ENCODE results near the gene RAB9A. TPM values are rescaled to one million over a fixed set of nuclear protein-coding genes. Genes with fewer than 3 reads are reported as not detected.

The RAB9A gene
- total and polyA plus RNA-seq, 4 donors: 9.0 to 22.9 (median 12.0) TPM

DNA sequence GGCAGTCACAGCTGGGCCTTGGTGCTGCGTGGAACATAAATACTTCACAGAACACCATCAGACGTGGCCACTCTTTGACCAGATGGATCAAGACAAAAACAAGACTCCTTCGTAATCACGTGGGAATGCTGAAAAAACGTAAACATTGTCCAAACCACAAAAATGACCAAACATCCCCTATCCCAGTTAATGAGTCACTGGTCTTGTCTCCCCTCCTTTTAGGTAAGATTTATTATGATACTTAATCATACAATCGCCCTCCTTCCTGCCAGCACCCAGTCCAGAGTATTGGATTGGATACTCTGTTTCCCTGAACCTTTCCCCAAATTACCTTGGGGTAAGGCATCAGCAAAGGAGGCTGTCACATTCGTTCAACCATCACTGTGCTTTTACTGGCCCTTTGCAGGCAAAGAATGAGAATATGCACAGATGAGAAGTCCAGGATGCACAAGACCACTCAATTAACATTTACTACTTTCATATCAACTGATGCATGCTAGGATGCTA lies 36.6 kb upstream of the RAB9A start:
- no peak for DNase-seq (ENCODE audit: low spot score)
- Histone ChIP-seq H3K4me3 (ENCODE audit: low read depth in 1 of 3, low read length in 3 of 3) (peak overlapping the region; percentile 50 to 65 (median 62)), H3K4me1 (ENCODE audit: control insufficient read depth in 4 of 4, insufficient read depth in 4 of 4, low read length in 3 of 4) (peaks cover 0 to 23% (median 18%) of the 10 kb centered on the region in 4 donors), H3K9ac (ENCODE audit: low read depth in 1 of 2, low read length in 2 of 2) (peak overlapping the region in 1 of 2 donors; percentile 71), H3K36me3 (ENCODE audit: control insufficient read depth in 4 of 4, insufficient read depth in 3 of 4, low read depth in 1 of 4, low read length in 3 of 4) (peaks cover 0 to 6% (median 0%) of the 10 kb centered on the region in 4 donors), H3K27ac (ENCODE audit: low read depth in 1 of 2, low read length in 2 of 2) (peak overlapping the region; percentile 76 to 87), H3K9me3 (ENCODE audit: control insufficient read depth in 4 of 4, low read length in 3 of 4) (no peaks in the 10 kb centered on the region), H3K27me3 (ENCODE audit: control insufficient read depth in 4 of 4, insufficient read depth in 4 of 4, low read length in 3 of 4) (no peaks in the 10 kb centered on the region)
- 54% methylated on average over 7 of the region's 7 CpGs for WGBS
- TF ChIP-seq JUND (IDR thresholded peaks at IDR 0.05) (no peak), NR2F2 (IDR thresholded peaks at IDR 0.05) (no peak), FOXA2 (IDR thresholded peaks at IDR 0.05) (no peak), GABPA (IDR thresholded peaks at IDR 0.05 in 1 of 2, conservative IDR thresholded peaks at IDR 0.05 in 1 of 2) (no peak)
- TF ChIP-seq, protein P1, sequence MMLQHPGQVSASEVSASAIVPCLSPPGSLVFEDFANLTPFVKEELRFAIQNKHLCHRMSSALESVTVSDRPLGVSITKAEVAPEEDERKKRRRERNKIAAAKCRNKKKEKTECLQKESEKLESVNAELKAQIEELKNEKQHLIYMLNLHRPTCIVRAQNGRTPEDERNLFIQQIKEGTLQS (IDR thresholded peaks at IDR 0.05): no peak

GRCh38 chrX:13652850-13653693 lies 35.9 kb upstream of the RAB9A start, which contains the start of gene TCEANC:
TCEANC (plus strand) TSS chrX:13653141; CDS start chrX:13662509, 9,368 bp downstream.
- peak within 1 kb of the TSS; percentile 21 to 71 for H3K9ac ChIP-seq (ENCODE audit: low read depth in 1 of 2, low read length in 2 of 2)
- H3K4me3 ChIP-seq (ENCODE audit: low read depth in 1 of 3, low read length in 3 of 3): peak within 1 kb of the TSS; percentile 71 to 91 (median 86)
- H3K36me3 ChIP-seq (ENCODE audit: control insufficient read depth in 4 of 4, insufficient read depth in 3 of 4, low read depth in 1 of 4, low read length in 3 of 4): peaks cover 0 to 6% (median under 1%) of the 10 kb centered on the region in 4 donors
- H3K27me3 ChIP-seq (ENCODE audit: control insufficient read depth in 4 of 4, insufficient read depth in 4 of 4, low read length in 3 of 4): no peaks in the 10 kb centered on the region
- no peaks in the 10 kb centered on the region for H3K9me3 ChIP-seq (ENCODE audit: control insufficient read depth in 4 of 4, low read length in 3 of 4)
- H3K27ac ChIP-seq (ENCODE audit: low read depth in 1 of 2, low read length in 2 of 2): peak within 1 kb of the TSS; percentile 87 to 95
- WGBS: under 1% methylated on average over 54 of the region's 54 CpGs
- DNase-seq (ENCODE audit: low spot score): peak; percentile 90
- H3K4me1 ChIP-seq (ENCODE audit: control insufficient read depth in 4 of 4, insufficient read depth in 4 of 4, low read length in 3 of 4): peaks cover 0 to 23% (median 18%) of the 10 kb centered on the region in 4 donors
- TF ChIP-seq YY1 (IDR thresholded peaks at IDR 0.05): peak; percentile 97
- TF ChIP-seq JUND (IDR thresholded peaks at IDR 0.05): peak; percentile 96 to 97
- TF ChIP-seq MAX (IDR thresholded peaks at IDR 0.05): peak; percentile 46
- peak; percentile 70 for TF ChIP-seq REST (IDR thresholded peaks at IDR 0.05)
- TF ChIP-seq EGR1 (IDR thresholded peaks at IDR 0.05; ENCODE audit: low read depth in 2 of 2): no peak
- no peak for TF ChIP-seq FOXA1 (IDR thresholded peaks at IDR 0.05)
- TF ChIP-seq, protein P1 (IDR thresholded peaks at IDR 0.05): peak; percentile 75
- TF ChIP-seq TAF1 (conservative IDR thresholded peaks at IDR 0.05): peak; percentile 71
- no peak for TF ChIP-seq FOXA2 (IDR thresholded peaks at IDR 0.05)
- TF ChIP-seq SP1 (IDR thresholded peaks at IDR 0.05): peak; percentile 63
- TF ChIP-seq, protein P2, sequence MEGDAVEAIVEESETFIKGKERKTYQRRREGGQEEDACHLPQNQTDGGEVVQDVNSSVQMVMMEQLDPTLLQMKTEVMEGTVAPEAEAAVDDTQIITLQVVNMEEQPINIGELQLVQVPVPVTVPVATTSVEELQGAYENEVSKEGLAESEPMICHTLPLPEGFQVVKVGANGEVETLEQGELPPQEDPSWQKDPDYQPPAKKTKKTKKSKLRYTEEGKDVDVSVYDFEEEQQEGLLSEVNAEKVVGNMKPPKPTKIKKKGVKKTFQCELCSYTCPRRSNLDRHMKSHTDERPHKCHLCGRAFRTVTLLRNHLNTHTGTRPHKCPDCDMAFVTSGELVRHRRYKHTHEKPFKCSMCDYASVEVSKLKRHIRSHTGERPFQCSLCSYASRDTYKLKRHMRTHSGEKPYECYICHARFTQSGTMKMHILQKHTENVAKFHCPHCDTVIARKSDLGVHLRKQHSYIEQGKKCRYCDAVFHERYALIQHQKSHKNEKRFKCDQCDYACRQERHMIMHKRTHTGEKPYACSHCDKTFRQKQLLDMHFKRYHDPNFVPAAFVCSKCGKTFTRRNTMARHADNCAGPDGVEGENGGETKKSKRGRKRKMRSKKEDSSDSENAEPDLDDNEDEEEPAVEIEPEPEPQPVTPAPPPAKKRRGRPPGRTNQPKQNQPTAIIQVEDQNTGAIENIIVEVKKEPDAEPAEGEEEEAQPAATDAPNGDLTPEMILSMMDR (IDR thresholded peaks at IDR 0.05; ENCODE audit: low read depth, low read length, missing input control): no peak
- TF ChIP-seq, protein P3, sequence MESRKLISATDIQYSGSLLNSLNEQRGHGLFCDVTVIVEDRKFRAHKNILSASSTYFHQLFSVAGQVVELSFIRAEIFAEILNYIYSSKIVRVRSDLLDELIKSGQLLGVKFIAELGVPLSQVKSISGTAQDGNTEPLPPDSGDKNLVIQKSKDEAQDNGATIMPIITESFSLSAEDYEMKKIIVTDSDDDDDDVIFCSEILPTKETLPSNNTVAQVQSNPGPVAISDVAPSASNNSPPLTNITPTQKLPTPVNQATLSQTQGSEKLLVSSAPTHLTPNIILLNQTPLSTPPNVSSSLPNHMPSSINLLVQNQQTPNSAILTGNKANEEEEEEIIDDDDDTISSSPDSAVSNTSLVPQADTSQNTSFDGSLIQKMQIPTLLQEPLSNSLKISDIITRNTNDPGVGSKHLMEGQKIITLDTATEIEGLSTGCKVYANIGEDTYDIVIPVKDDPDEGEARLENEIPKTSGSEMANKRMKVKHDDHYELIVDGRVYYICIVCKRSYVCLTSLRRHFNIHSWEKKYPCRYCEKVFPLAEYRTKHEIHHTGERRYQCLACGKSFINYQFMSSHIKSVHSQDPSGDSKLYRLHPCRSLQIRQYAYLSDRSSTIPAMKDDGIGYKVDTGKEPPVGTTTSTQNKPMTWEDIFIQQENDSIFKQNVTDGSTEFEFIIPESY (IDR thresholded peaks at IDR 0.05): peak; percentile 60
- TF ChIP-seq HNF4A (conservative IDR thresholded peaks at IDR 0.05): no peak
- peak in 1 of 2 donors; percentile 85 for TF ChIP-seq GABPA (IDR thresholded peaks at IDR 0.05 in 1 of 2, conservative IDR thresholded peaks at IDR 0.05 in 1 of 2)
- TF ChIP-seq RAD21 (IDR thresholded peaks at IDR 0.05): peak; percentile 8 to 16
- no peak for TF ChIP-seq HNF4G (IDR thresholded peaks at IDR 0.05)
- peak; percentile 28 for TF ChIP-seq NR2F2 (IDR thresholded peaks at IDR 0.05)
- TF ChIP-seq RXRA (IDR thresholded peaks at IDR 0.05): no peak
